ENCODE measurements around the gene BTBD17. TPM values are rescaled to one million over a fixed set of nuclear protein-coding genes. Genes with fewer than 3 reads are reported as not detected.

The BTBD17 gene
- total and polyA plus RNA-seq, 10 of the 15 experiments (the other 5 are each of a cell fraction or from before 2014, with no cell fraction given): not detected

DNA sequence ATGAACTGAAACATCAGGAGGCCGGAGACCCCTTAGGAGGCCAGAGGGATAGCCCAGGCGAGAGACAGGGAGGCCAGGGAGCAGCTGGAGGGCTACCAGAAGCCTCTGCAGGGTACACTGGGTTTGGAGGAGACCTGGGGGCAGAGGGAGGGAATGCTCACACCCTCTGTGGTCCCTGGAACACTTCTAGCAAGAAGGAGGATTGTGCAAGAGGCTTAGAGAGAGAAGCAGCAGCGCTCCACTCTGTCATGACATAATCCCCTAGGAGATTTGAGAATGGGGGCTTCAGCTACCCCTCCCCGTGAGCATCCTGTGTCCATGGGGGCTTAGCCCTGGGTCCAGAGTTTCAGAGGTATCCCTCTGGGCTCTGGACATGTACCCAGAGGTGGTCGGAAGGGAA is 21.5 kb upstream of the BTBD17 start:
- TF ChIP-seq CBFB (IDR thresholded peaks at IDR 0.05; ENCODE audit: low read depth): no peak
- no peak for TF ChIP-seq RELA (IDR thresholded peaks at IDR 0.05; ENCODE audit: borderline replicate concordance, partially characterized antibody)
- TF ChIP-seq ZNF384 (IDR thresholded peaks at IDR 0.05; ENCODE audit: borderline replicate concordance, low read depth, low read length): no peak
- TF ChIP-seq CBX3 (IDR thresholded peaks at IDR 0.05; ENCODE audit: borderline replicate concordance, low read depth): no peak
- no peak for TF ChIP-seq CEBPB (IDR thresholded peaks at IDR 0.05; ENCODE audit: borderline replicate concordance in 1 of 2, low read depth in 2 of 2, low read length in 2 of 2)
- ChIA-PET SMC1A (ENCODE audit: uncharacterized antibody, unreplicated experiment) (interaction anchor here (1.0 kb wide), 1 partner anchor 53 kb away, joined by 4 read pairs; no protein-coding TSS in a partner anchor), CTCF (interaction anchor here (0.9 to 11.5 kb wide), 2 partner anchors 73 to 150 kb away, joined by 3 to 314 read pairs; no protein-coding TSS in a partner anchor), RAD21 (ENCODE audit: unreplicated experiment) (no interaction called here), POLR2A (no interaction called here)
- no peak for ATAC-seq
- DNase-seq (ENCODE audit: low read depth, low spot score): no peak
- in situ Hi-C loops (cut with MboI): no loop called here
- H4K20me1 ChIP-seq (ENCODE audit: control insufficient read depth, insufficient read depth): no peaks in the 10 kb centered on the region
- H3K4me3 ChIP-seq: no peak overlapping the region
- H3K4me2 ChIP-seq (ENCODE audit: control insufficient read depth, insufficient read depth): no peak overlapping the region
- H2AFZ ChIP-seq (ENCODE audit: control insufficient read depth, low read depth, low read length): no peak overlapping the region
- intact Hi-C loops (cut with micrococcal nuclease; ENCODE audit: unreplicated experiment): no loop called here
- no TSS peak for BruUV-seq (replicated peaks)
- H3K79me2 ChIP-seq (ENCODE audit: control insufficient read depth, insufficient read depth, low read length): no peaks in the 10 kb centered on the region
- no peak for FAIRE-seq
- 13% methylated on average over 5 of the region's 5 CpGs for WGBS (ENCODE audit: insufficient coverage, insufficient replicate concordance, low lambda C conversion rate, missing lambda C conversion rate)
- H3K9me3 ChIP-seq (replicated peaks; ENCODE audit: control insufficient read depth, insufficient read depth, low read length): no peaks in the 10 kb centered on the region
- H3K27me3 ChIP-seq (replicated peaks in 1 of 2; ENCODE audit: control insufficient read depth in 2 of 2, insufficient read depth in 2 of 2, low read length in 1 of 2): no peaks in the 10 kb centered on the region
- no peak overlapping the region for H3K9ac ChIP-seq (ENCODE audit: control insufficient read depth, insufficient read depth, low read length)
- H3K4me1 ChIP-seq (ENCODE audit: control insufficient read depth, insufficient read depth, low read length): no peaks in the 10 kb centered on the region
- no peaks in the 10 kb centered on the region for H3K36me3 ChIP-seq (ENCODE audit: control insufficient read depth in 2 of 2, insufficient read depth in 2 of 2, low read length in 1 of 2)
- no peak overlapping the region for H3K27ac ChIP-seq (ENCODE audit: control insufficient read depth, insufficient read depth)

GRCh38 chr17:74380959-74381808 is 19.5 kb upstream of the BTBD17 start:
- BruUV-seq (replicated peaks): no TSS peak
- CTCF ChIA-PET: interaction anchor here (1.0 to 11.5 kb wide), 13 partner anchors 12 to 150 kb away, joined by 3 to 314 read pairs (median 8); partner anchors contain the start of genes CD300LB and GPR142
- RAD21 ChIA-PET (ENCODE audit: unreplicated experiment): interaction anchor here (0.6 to 3.8 kb wide), 9 partner anchors 10 to 395 kb away, joined by 3 to 45 read pairs (median 5); partner anchors contain the start of genes CD300LB and GPR142
- no peak for TF ChIP-seq BACH1 (IDR thresholded peaks at IDR 0.05; ENCODE audit: borderline replicate concordance)
- TF ChIP-seq, protein P1, sequence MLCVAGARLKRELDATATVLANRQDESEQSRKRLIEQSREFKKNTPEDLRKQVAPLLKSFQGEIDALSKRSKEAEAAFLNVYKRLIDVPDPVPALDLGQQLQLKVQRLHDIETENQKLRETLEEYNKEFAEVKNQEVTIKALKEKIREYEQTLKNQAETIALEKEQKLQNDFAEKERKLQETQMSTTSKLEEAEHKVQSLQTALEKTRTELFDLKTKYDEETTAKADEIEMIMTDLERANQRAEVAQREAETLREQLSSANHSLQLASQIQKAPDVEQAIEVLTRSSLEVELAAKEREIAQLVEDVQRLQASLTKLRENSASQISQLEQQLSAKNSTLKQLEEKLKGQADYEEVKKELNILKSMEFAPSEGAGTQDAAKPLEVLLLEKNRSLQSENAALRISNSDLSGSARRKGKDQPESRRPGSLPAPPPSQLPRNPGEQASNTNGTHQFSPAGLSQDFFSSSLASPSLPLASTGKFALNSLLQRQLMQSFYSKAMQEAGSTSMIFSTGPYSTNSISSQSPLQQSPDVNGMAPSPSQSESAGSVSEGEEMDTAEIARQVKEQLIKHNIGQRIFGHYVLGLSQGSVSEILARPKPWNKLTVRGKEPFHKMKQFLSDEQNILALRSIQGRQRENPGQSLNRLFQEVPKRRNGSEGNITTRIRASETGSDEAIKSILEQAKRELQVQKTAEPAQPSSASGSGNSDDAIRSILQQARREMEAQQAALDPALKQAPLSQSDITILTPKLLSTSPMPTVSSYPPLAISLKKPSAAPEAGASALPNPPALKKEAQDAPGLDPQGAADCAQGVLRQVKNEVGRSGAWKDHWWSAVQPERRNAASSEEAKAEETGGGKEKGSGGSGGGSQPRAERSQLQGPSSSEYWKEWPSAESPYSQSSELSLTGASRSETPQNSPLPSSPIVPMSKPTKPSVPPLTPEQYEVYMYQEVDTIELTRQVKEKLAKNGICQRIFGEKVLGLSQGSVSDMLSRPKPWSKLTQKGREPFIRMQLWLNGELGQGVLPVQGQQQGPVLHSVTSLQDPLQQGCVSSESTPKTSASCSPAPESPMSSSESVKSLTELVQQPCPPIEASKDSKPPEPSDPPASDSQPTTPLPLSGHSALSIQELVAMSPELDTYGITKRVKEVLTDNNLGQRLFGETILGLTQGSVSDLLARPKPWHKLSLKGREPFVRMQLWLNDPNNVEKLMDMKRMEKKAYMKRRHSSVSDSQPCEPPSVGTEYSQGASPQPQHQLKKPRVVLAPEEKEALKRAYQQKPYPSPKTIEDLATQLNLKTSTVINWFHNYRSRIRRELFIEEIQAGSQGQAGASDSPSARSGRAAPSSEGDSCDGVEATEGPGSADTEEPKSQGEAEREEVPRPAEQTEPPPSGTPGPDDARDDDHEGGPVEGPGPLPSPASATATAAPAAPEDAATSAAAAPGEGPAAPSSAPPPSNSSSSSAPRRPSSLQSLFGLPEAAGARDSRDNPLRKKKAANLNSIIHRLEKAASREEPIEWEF (IDR thresholded peaks at IDR 0.05; ENCODE audit: insufficient replicate concordance, low read depth, low read length): no peak

More at GRCh38 chr17:74380959-74381808, 19.5 kb upstream of the BTBD17 start:
- Histone ChIP-seq H3K27ac (ENCODE audit: control insufficient read depth, insufficient read depth) (no peak overlapping the region), H3K79me2 (ENCODE audit: control insufficient read depth, insufficient read depth, low read length) (no peaks in the 10 kb centered on the region), H3K4me1 (ENCODE audit: control insufficient read depth, insufficient read depth, low read length) (no peaks in the 10 kb centered on the region), H3K36me3 (ENCODE audit: control insufficient read depth in 2 of 2, insufficient read depth in 2 of 2, low read length in 1 of 2) (no peaks in the 10 kb centered on the region), H3K9ac (ENCODE audit: control insufficient read depth, insufficient read depth, low read length) (no peak overlapping the region), H4K20me1 (ENCODE audit: control insufficient read depth, insufficient read depth) (no peaks in the 10 kb centered on the region), H3K4me3 (no peak overlapping the region), H3K27me3 (replicated peaks in 1 of 2; ENCODE audit: control insufficient read depth in 2 of 2, insufficient read depth in 2 of 2, low read length in 1 of 2) (no peaks in the 10 kb centered on the region), H3K4me2 (ENCODE audit: control insufficient read depth, insufficient read depth) (no peak overlapping the region), H2AFZ (ENCODE audit: control insufficient read depth, low read depth, low read length) (no peak overlapping the region), H3K9me3 (replicated peaks; ENCODE audit: control insufficient read depth, insufficient read depth, low read length) (no peaks in the 10 kb centered on the region)
- ChIA-PET SMC1A (ENCODE audit: uncharacterized antibody, unreplicated experiment) (interaction anchor here (1.3 to 4.5 kb wide), 11 partner anchors 12 to 150 kb away, joined by 3 to 39 read pairs (median 6); partner anchors contain the start of genes CD300LB and GPR142), POLR2A (interaction anchor here (0.5 to 1.1 kb wide), 5 partner anchors 75 to 151 kb away, joined by 3 to 6 read pairs (median 3); no protein-coding TSS in a partner anchor)
- 60% methylated on average over 15 of the region's 15 CpGs for WGBS (ENCODE audit: insufficient coverage, insufficient replicate concordance, low lambda C conversion rate, missing lambda C conversion rate)
- ATAC-seq: no peak
- in situ Hi-C loops (cut with MboI): no loop called here
- intact Hi-C loops (cut with micrococcal nuclease; ENCODE audit: unreplicated experiment): no loop called here
- no peak for FAIRE-seq
- DNase-seq (ENCODE audit: low read depth, low spot score): no peak

Measured in GM12878 (cell line).